ENCODE measurements around the gene PICK1.

DNA sequence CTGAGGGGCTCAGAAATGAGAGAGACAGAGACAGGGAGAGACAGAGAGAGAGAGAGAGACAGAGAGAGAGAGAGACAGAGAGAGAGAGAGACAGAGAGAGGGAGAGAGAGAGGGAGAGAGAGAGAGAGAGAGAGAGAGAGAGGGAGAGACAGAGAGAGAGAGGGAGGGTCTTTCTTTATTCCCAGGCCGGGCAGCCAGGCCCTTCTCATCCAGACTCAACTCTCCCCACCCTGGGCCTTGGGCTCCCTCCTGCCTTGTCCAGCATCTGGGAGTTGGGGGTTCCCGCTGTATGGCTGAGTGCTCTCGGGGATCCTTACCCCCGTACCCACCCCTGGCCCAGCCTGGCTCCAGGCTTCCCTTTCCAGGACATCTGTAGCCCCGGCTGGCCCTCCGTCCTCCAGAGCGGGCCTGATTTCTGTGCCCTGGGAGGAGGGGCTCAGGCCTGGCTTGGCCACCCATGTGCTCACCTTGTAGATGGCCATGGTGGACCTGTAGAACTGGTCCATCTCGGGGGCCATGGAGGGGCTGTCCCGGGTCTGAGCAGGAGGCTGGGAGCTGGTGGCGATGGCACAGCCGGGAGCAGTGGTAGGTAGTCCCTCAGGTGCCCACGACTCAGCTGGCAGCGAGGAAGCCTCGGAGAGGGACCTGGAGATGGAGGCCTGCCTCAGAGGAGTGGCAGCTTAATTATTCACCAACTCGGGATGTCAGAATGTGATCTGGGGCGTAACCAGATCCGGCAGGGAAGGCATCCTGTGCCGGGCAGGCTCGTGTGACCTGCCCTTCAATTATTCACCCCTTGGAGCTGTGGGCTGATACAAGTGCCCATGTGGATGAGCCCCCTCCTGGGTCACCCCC, 53.0 kb downstream of the PICK1 start, which contains the start of gene BAIAP2L2:
- TF ChIP-seq POLR2A (IDR thresholded peaks at IDR 0.05; ENCODE audit: low read depth, low read length) (no peak), TAF1 (IDR thresholded peaks at IDR 0.05; ENCODE audit: low read depth, low read length) (no peak), SPI1 (IDR thresholded peaks at IDR 0.05; ENCODE audit: low read depth, low read length) (no peak), POLR2AphosphoS5 (IDR thresholded peaks at IDR 0.05; ENCODE audit: low read depth, low read length) (no peak)
